HepG2 (cell line): Measurements from ENCODE around the gene BMPR2. TPM values are rescaled to one million over a fixed set of nuclear protein-coding genes. Genes with fewer than 3 reads are reported as not detected.

Experiments
- ATAD3A ChIP-seq: sonication (generic); formaldehyde crosslinking; IDR thresholded peaks from 2 replicates; pipeline ENCODE4 v1.4.0; 2020; ENCODE audit warnings: missing genetic modification reagents
- CEBPZ ChIP-seq: IDR thresholded peaks from 2 replicates; pipeline ENCODE4 v1.6.1; 2012; ENCODE audit warnings: low read length, improper control_type of control experiment
- GLMP ChIP-seq: sonication (generic); formaldehyde crosslinking; IDR thresholded peaks from 2 replicates; pipeline ENCODE4 v1.9.0; 2021; ENCODE audit warnings: missing genetic modification reagents, mild to moderate bottlenecking, borderline replicate concordance
- GPBP1L1 ChIP-seq: sonication (generic); formaldehyde crosslinking; IDR thresholded peaks from 2 replicates; pipeline ENCODE4 v1.5.0; 2020; ENCODE audit warnings: mild to moderate bottlenecking, missing genetic modification reagents
- KIAA2018 ChIP-seq: sonication (generic); formaldehyde crosslinking; IDR thresholded peaks from 2 replicates; pipeline ENCODE4 v1.5.0; 2020; ENCODE audit warnings: mild to moderate bottlenecking, missing genetic modification reagents, borderline replicate concordance
- PCBP2 ChIP-seq: fragments of 200-400 bp; formaldehyde crosslinking; optimal IDR thresholded peaks from 2 replicates; pipeline ENCODE3; 2018; ENCODE audit warnings: low read length, low read depth; ENCODE audit not compliant: poor library complexity, severe bottlenecking
- PHF20 ChIP-seq: sonication (generic); formaldehyde crosslinking; IDR thresholded peaks from 2 replicates; pipeline ENCODE4 v1.5.0; 2020; ENCODE audit warnings: mild to moderate bottlenecking, missing genetic modification reagents
- REPIN1 ChIP-seq: sonication (generic); formaldehyde crosslinking; IDR thresholded peaks from 2 replicates; pipeline ENCODE4 v1.8.0; 2022; ENCODE audit warnings: missing genetic modification reagents, low read depth, mild to moderate bottlenecking, borderline replicate concordance
- THRA ChIP-seq: sonication (generic); formaldehyde crosslinking; IDR thresholded peaks from 2 replicates; pipeline ENCODE4 v1.4.0; 2020; ENCODE audit warnings: missing genetic modification reagents, borderline replicate concordance
- ZNF124 ChIP-seq: sonication (generic); formaldehyde crosslinking; IDR thresholded peaks from 2 replicates; pipeline ENCODE4 v1.4.0; 2020; ENCODE audit warnings: missing genetic modification reagents
- polyA plus RNA-seq, 8 experiments: library from polyadenylated mRNA; depleted of rRNA in 3 of 8; stranded (reverse) in 7 of 8; unstranded in 1 of 8; fragments of >200 nt; fragmentation: Illumina TruSeq in 4 of 8; extraction: Trizol in 4 of 8; gene quantifications; 2 replicates each; pipeline versions ENCODE4 v1.2.1 to v1.2.3, GENCODE V29; 2011 to 2016; ENCODE audit warnings: low read depth in 4 of 8, missing spikeins in 1 of 8, mixed read lengths in 1 of 8; ENCODE audit not compliant: insufficient read depth in 1 of 8
- total RNA-seq, 5 experiments: library from RNA; depleted of rRNA; stranded (reverse); fragments of >200 nt; fragmentation: Illumina TruSeq; extraction: Trizol; gene quantifications; 2 replicates each; pipeline ENCODE4 v1.2.3, GENCODE V29; 2016; ENCODE audit warnings: low read depth in 1 of 5

The BMPR2 gene
- total and polyA plus RNA-seq, 2 of the 13 experiments (the other 11 are each of a cell fraction or from before 2014, with no cell fraction given), result 5.5 to 10.3 TPM

GRCh38 chr2:202588647-202589581, 212.8 kb downstream of the BMPR2 start (continued):
- TF ChIP-seq KIAA2018 (CRISPR knock-in tag) (no peak), ATAD3A (no peak), GLMP (CRISPR knock-in tag) (no peak), CEBPZ (no peak), THRA (no peak), ZNF124 (peak; percentile 75), REPIN1 (CRISPR knock-in tag) (no peak), GPBP1L1 (CRISPR knock-in tag) (no peak), PHF20 (CRISPR knock-in tag) (0 out of 2 replicates have a peak, but pooled peaks have one; percentile 40), PCBP2 (no peak)
